C4-2B (cell line): ENCODE data around the gene SPHK2.
"Not testable (repeated sequence)": the region's sequence is repeated elsewhere in the genome, so short reads cannot be mapped to it uniquely, and the experiment has no call there.

ENCODE experiments used
- H3K27ac ChIP-seq: fragments of 450-650 bp; 2 replicates; pipeline ENCODE4 v1.5.1; 2017
- CTCF ChIP-seq: fragments of 450-650 bp; conservative IDR thresholded peaks from 2 replicates; pipeline ENCODE4 v1.5.1; 2017; ENCODE audit warnings: mild to moderate bottlenecking
- ZFX ChIP-seq: fragments of 450-650 bp; IDR thresholded peaks from 2 replicates; pipeline ENCODE4 v1.6.1; 2017

The SPHK2 gene

GRCh38 chr19:48618916-48619691 is at the start of gene SPHK2, which contains the start of gene RPL18:
SPHK2 (plus strand) TSS chr19:48619506; CDS start chr19:48620515, 1,009 bp downstream.
RPL18 (minus strand) TSS chr19:48619178; CDS start chr19:48619143, 35 bp downstream.
- peak within 1 kb of the TSS; percentile 96 for H3K27ac ChIP-seq
- TF ChIP-seq CTCF: no peak
- no peak for TF ChIP-seq ZFX

GRCh38 chr19:48569814-48570213 is 49.5 kb upstream of the SPHK2 start:
- H3K27ac ChIP-seq: peak overlapping the region; percentile 62; the same call in 1 of the 2 replicates
- TF ChIP-seq CTCF (no peak), ZFX (no peak)

- H3K27ac ChIP-seq: peak overlapping the region; percentile 62
These were observed 47.7 kb upstream of the SPHK2 start for GRCh38 chr19:48571378-48572162.

GRCh38 chr19:48573163-48573505 is 46.2 kb upstream of the SPHK2 start:
- no peak for TF ChIP-seq CTCF
- peak overlapping the region; percentile 62; the same call in 1 of the 2 replicates for H3K27ac ChIP-seq

More at GRCh38 chr19:48571378-48572162, 47.7 kb upstream of the SPHK2 start:
- TF ChIP-seq ZFX (no peak), CTCF (no peak)

GRCh38 chr19:48575931-48576622 is 43.2 kb upstream of the SPHK2 start:
- TF ChIP-seq CTCF: no peak
- TF ChIP-seq ZFX: no peak
- no peak overlapping the region for H3K27ac ChIP-seq

GRCh38 chr19:48577908-48578307 is 41.4 kb upstream of the SPHK2 start:
- H3K27ac ChIP-seq: not testable (repeated sequence)

- TF ChIP-seq CTCF: no peak
- no peak for TF ChIP-seq ZFX
- no peak overlapping the region for H3K27ac ChIP-seq
These were observed 40.4 kb upstream of the SPHK2 start for GRCh38 chr19:48578891-48579290.
